Measurements from ENCODE around the gene ROGDI.

The ROGDI gene

GRCh38 chr16:4832698-4833343, 30.4 kb upstream of the ROGDI start:
- no peak for DNase-seq (ENCODE audit: low read depth)
- no peak overlapping the region for H3K4me3 ChIP-seq (ENCODE audit: low read depth, low read length)
- TF ChIP-seq CTCF (IDR thresholded peaks at IDR 0.05; ENCODE audit: low read depth, low read length) (no peak), MYC (IDR thresholded peaks at IDR 0.05; ENCODE audit: low read depth, low read length) (no peak), POLR2A (IDR thresholded peaks at IDR 0.05; ENCODE audit: extremely low read depth, insufficient read length) (no peak)
- TF ChIP-seq, protein P1, sequence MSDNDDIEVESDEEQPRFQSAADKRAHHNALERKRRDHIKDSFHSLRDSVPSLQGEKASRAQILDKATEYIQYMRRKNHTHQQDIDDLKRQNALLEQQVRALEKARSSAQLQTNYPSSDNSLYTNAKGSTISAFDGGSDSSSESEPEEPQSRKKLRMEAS (IDR thresholded peaks at IDR 0.05; ENCODE audit: low read depth, low read length) = no peak

- no peak for DNase-seq (ENCODE audit: low read depth)
- TF ChIP-seq MYC (IDR thresholded peaks at IDR 0.05; ENCODE audit: low read depth, low read length) = no peak
- TF ChIP-seq CTCF (IDR thresholded peaks at IDR 0.05; ENCODE audit: low read depth, low read length) = no peak
- TF ChIP-seq, protein P1 (IDR thresholded peaks at IDR 0.05; ENCODE audit: low read depth, low read length) = no peak
- TF ChIP-seq POLR2A (IDR thresholded peaks at IDR 0.05; ENCODE audit: extremely low read depth, insufficient read length) = no peak
- H3K4me3 ChIP-seq (ENCODE audit: low read depth, low read length) = no peak overlapping the region
These were observed 29.2 kb upstream of the ROGDI start for GRCh38 chr16:4831616-4832015.

DNA sequence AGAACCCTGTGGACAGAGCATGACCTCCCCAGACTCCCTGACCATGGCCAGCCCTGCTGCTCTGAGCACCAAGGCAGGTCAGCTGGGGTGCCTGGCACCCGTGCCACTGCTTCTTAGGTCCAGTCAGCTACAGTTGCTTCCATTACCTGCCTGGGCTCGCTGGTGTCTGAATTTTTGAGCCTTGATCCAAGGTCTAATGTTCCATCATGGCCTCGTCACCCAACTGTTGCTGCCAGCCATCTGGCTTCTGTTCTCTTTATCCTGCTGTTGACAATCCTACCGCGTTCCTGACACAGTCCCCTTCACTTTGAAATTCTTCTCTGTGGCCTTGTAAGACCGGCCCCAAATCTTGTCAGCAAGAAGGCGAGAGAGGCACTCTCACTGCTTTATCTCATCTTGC, 28.0 kb upstream of the ROGDI start:
- no peak for DNase-seq (ENCODE audit: low read depth)
- no peak overlapping the region for H3K4me3 ChIP-seq (ENCODE audit: low read depth, low read length)
- TF ChIP-seq POLR2A (IDR thresholded peaks at IDR 0.05; ENCODE audit: extremely low read depth, insufficient read length) (no peak), CTCF (IDR thresholded peaks at IDR 0.05; ENCODE audit: low read depth, low read length) (no peak), MYC (IDR thresholded peaks at IDR 0.05; ENCODE audit: low read depth, low read length) (no peak)
- TF ChIP-seq, protein P1 (IDR thresholded peaks at IDR 0.05; ENCODE audit: low read depth, low read length) = no peak

DNA sequence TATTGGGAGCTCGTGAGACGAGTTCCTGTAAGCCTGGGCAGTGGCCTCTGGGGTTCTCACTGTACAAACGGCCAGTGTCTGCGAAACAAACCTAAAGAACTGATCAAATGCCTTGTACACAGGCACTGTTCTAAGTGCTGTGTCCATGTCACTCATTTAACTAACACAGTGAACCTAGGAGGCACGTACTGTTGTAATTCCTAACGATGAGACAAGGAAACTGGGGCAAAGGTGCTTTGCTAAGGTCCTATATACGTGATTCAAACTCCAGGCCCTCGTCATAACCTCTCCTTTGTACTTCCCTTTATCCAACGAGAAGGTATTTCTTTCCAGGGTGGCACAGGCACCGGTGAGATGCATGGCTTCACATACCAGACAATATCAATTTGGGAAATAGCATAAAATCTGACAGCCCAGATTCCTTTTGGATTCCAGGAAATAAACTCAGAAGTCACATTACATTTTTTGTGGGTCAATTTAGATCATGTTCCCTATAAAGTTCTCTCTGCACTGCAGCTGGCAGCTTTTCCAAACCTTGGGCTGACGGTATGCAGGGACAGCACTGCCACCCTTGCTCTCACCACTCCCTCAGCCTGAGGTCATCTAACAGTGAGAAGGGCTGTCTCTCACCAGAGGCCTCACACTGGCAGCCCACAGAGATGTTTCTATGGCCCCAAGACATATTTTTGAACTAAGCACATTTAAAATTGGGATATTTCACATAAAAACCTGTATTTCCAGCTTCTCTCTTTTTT, 26.3 kb upstream of the ROGDI start:
- no peak for TF ChIP-seq MYC (IDR thresholded peaks at IDR 0.05; ENCODE audit: low read depth, low read length)
- TF ChIP-seq, protein P1 (IDR thresholded peaks at IDR 0.05; ENCODE audit: low read depth, low read length) = no peak
- no peak for TF ChIP-seq CTCF (IDR thresholded peaks at IDR 0.05; ENCODE audit: low read depth, low read length)
- TF ChIP-seq POLR2A (IDR thresholded peaks at IDR 0.05; ENCODE audit: extremely low read depth, insufficient read length) = no peak
- no peak for DNase-seq (ENCODE audit: low read depth)
- H3K4me3 ChIP-seq (ENCODE audit: low read depth, low read length) = no peak overlapping the region

- H3K4me3 ChIP-seq (ENCODE audit: low read depth, low read length) = no peak overlapping the region
- no peak for DNase-seq (ENCODE audit: low read depth)
These were observed 24.5 kb upstream of the ROGDI start for GRCh38 chr16:4826980-4827379.

More at GRCh38 chr16:4826980-4827379, 24.5 kb upstream of the ROGDI start:
- TF ChIP-seq, protein P1 (IDR thresholded peaks at IDR 0.05; ENCODE audit: low read depth, low read length) = no peak
- TF ChIP-seq POLR2A (IDR thresholded peaks at IDR 0.05; ENCODE audit: extremely low read depth, insufficient read length) (no peak), MYC (IDR thresholded peaks at IDR 0.05; ENCODE audit: low read depth, low read length) (no peak), CTCF (IDR thresholded peaks at IDR 0.05; ENCODE audit: low read depth, low read length) (no peak)
